A549 treated with Mapracorat at 1 μM for 4 hours (cell line): ENCODE measurements around the gene KIF14. TPM values are rescaled to one million over a fixed set of nuclear protein-coding genes. Genes with fewer than 3 reads are reported as not detected.

Experiments used
- total RNA-seq: library from RNA; stranded (reverse); fragments of 200-300 nt; extraction: Qiagen RNA extraction; gene quantifications from 5 replicates; pipeline ENCODE4 v1.2.3, GENCODE V29; 2022

The KIF14 gene
- total RNA-seq = 7.1 to 11.0 TPM (median 9.7 TPM) in 5 replicates

GRCh38 chr1:200620273-200621131 lies at the start of gene KIF14:
Gene KIF14 (minus strand): TSS chr1:200620751. CDS start chr1:200618723, 2,028 bp downstream.

GRCh38 chr1:200669314-200670241 lies 49.0 kb upstream of the KIF14 start, which contains the start of gene DDX59:
Gene DDX59 (minus strand): TSS chr1:200669907. CDS start chr1:200666740, 3,167 bp downstream.

Other genes starting within 250 kb of the KIF14 start
- gene ZNF281, start 210.7 kb downstream of the KIF14 start, total RNA-seq = 36.6 to 48.9 TPM (median 43.9 TPM) in 5 replicates
- gene DDX59, start 49.2 kb upstream of the KIF14 start, total RNA-seq = 12.4 to 15.4 TPM (median 14.1 TPM) in 5 replicates
- 15.6 to 22.5 TPM (median 19.4 TPM) in 5 replicates for gene CAMSAP2, start 118.1 kb upstream of the KIF14 start, total RNA-seq